GM23338 (cell line): ENCODE measurements around the gene SPOCK2. TPM values are rescaled to one million over a fixed set of nuclear protein-coding genes. Genes with fewer than 3 reads are reported as not detected.

Source experiments
- ATAC-seq: fragments of 200-7000 bp; cut with Tn5 transposase; 3 replicates; pipeline ENCODE4 v1.9.1; 2020
- DNase-seq: peaks from one replicate; pipeline ENCODE4 v3.0.0-alpha.2; 2015; ENCODE audit warnings: low spot score
- H2AFZ ChIP-seq: fragments of 200-600 bp; sonication (generic); 2 replicates; pipeline ENCODE4 v1.8.0; 2016; ENCODE audit warnings: antibody characterized with exemption, mild to moderate bottlenecking, moderate library complexity
- H3F3A ChIP-seq: fragments of 200-600 bp; sonication (generic); replicated peaks from 2 replicates; pipeline ENCODE4 v1.8.0; 2017; ENCODE audit warnings: antibody characterized with exemption, mixed run types, low read depth
- H3K27ac ChIP-seq: fragments of 200-600 bp; sonication (generic); 2 replicates; pipeline ENCODE4 v1.6.1; 2016; ENCODE audit warnings: low read depth
- H3K27me3 ChIP-seq: fragments of 200-600 bp; sonication (generic); 2 replicates; pipeline ENCODE4 v1.8.0; 2016; ENCODE audit warnings: mild to moderate bottlenecking, mixed run types, moderate library complexity; ENCODE audit not compliant: insufficient read depth
- H3K36me3 ChIP-seq: fragments of 200-600 bp; sonication (generic); 2 replicates; pipeline ENCODE4 v1.8.0; 2016; ENCODE audit warnings: mild to moderate bottlenecking; ENCODE audit not compliant: insufficient read depth
- H3K4me1 ChIP-seq: fragments of 200-600 bp; sonication (generic); 2 replicates; pipeline ENCODE4 v1.8.0; 2016; ENCODE audit warnings: mild to moderate bottlenecking, moderate library complexity; ENCODE audit not compliant: insufficient read depth
- H3K4me2 ChIP-seq: fragments of 200-600 bp; sonication (generic); 2 replicates; pipeline ENCODE4 v1.7.1; 2017; ENCODE audit warnings: mixed run types
- H3K4me3 ChIP-seq: fragments of 200-600 bp; sonication (generic); 2 replicates; pipeline ENCODE4 v1.6.1; 2016; ENCODE audit warnings: mixed run types
- H3K79me2 ChIP-seq: fragments of 200-600 bp; sonication (generic); replicated peaks from 2 replicates; pipeline ENCODE4 v1.8.0; 2017; ENCODE audit warnings: mild to moderate bottlenecking; ENCODE audit not compliant: insufficient read depth
- H3K9me2 ChIP-seq: fragments of 200-600 bp; sonication (generic); 2 replicates; pipeline ENCODE4 v1.8.0; 2017; ENCODE audit not compliant: insufficient read depth
- H4K20me1 ChIP-seq: fragments of 200-600 bp; sonication (generic); replicated peaks from 2 replicates; pipeline ENCODE4 v1.8.0; 2017; ENCODE audit warnings: mild to moderate bottlenecking; ENCODE audit not compliant: insufficient read depth
- H3K27ac Mint-ChIP-seq: 2 replicates; pipeline ENCODE4 v1.8.0; 2020; ENCODE audit warnings: inconsistent platforms, mild to moderate bottlenecking, moderate library complexity, mixed read lengths
- H3K27me3 Mint-ChIP-seq: 3 replicates; pipeline ENCODE4 v1.8.0; 2022; ENCODE audit warnings: low read depth, mild to moderate bottlenecking, moderate library complexity, mixed read lengths, inconsistent platforms; ENCODE audit not compliant: insufficient read depth, poor library complexity
- H3K36me3 Mint-ChIP-seq: 3 replicates; pipeline ENCODE4 v1.8.0; 2021; ENCODE audit warnings: low read depth, mild to moderate bottlenecking, inconsistent platforms, moderate library complexity, mixed read lengths
- H3K4me1 Mint-ChIP-seq: 3 replicates; pipeline ENCODE4 v1.8.0; 2020; ENCODE audit warnings: mild to moderate bottlenecking, inconsistent platforms, mixed read lengths
- H3K4me3 Mint-ChIP-seq: 3 replicates; pipeline ENCODE4 v1.8.0; 2021; ENCODE audit warnings: moderate library complexity, mild to moderate bottlenecking, inconsistent platforms, mixed read lengths
- H3K9me3 Mint-ChIP-seq: 3 replicates; pipeline ENCODE4 v1.8.0; 2020; ENCODE audit warnings: moderate library complexity, mild to moderate bottlenecking, inconsistent platforms, mixed read lengths
- CREB1 ChIP-seq: fragments of 250-450 bp; sonication (Bioruptor Pico); IDR thresholded peaks from 2 replicates; pipeline ENCODE4 v1.5.0; 2020; ENCODE audit warnings: low read depth, mild to moderate bottlenecking, moderate library complexity
- ETS1 ChIP-seq: IDR thresholded peaks from 2 replicates; pipeline ENCODE4 v1.6.1; 2016; ENCODE audit warnings: antibody characterized with exemption
- EZH2 ChIP-seq: fragments of 200-600 bp; sonication (generic); IDR thresholded peaks from one replicate; pipeline ENCODE4 v1.8.0; 2017; ENCODE audit warnings: antibody characterized with exemption, mild to moderate bottlenecking, low read depth; ENCODE audit not compliant: unreplicated experiment
- EZH2phosphoT487 ChIP-seq: fragments of 200-600 bp; sonication (generic); IDR thresholded peaks from one replicate; pipeline ENCODE4 v1.8.1; 2018; ENCODE audit warnings: antibody characterized with exemption; ENCODE audit not compliant: unreplicated experiment
- JUNB ChIP-seq: IDR thresholded peaks from one replicate; pipeline ENCODE4 v1.6.1; 2016; ENCODE audit warnings: antibody characterized with exemption; ENCODE audit not compliant: unreplicated experiment
- NANOG ChIP-seq: IDR thresholded peaks from 2 replicates; pipeline ENCODE4 v1.6.1; 2016; ENCODE audit warnings: antibody characterized with exemption, borderline replicate concordance
- POLR2AphosphoS5 ChIP-seq: IDR thresholded peaks from 2 replicates; pipeline ENCODE4 v1.6.1; 2016; ENCODE audit warnings: antibody characterized with exemption, low read depth
- REST ChIP-seq: IDR thresholded peaks from one replicate; pipeline ENCODE4 v1.6.1; 2018; ENCODE audit warnings: antibody characterized with exemption; ENCODE audit not compliant: unreplicated experiment
- STAT1 ChIP-seq: IDR thresholded peaks from one replicate; pipeline ENCODE4 v1.6.1; 2016; ENCODE audit warnings: antibody characterized with exemption; ENCODE audit not compliant: unreplicated experiment
- ZNF114 ChIP-seq: fragments of 250-450 bp; sonication (Bioruptor Pico); IDR thresholded peaks from 2 replicates; pipeline ENCODE4 v1.5.0; 2020; ENCODE audit warnings: mild to moderate bottlenecking, moderate library complexity
- ZNF331 ChIP-seq: fragments of 250-450 bp; sonication (Bioruptor Pico); IDR thresholded peaks from 2 replicates; pipeline ENCODE4 v1.5.0; 2020; ENCODE audit warnings: low read depth, mild to moderate bottlenecking, moderate library complexity
- ZNF462 ChIP-seq: fragments of 250-450 bp; sonication (Bioruptor Pico); IDR thresholded peaks from 2 replicates; pipeline ENCODE4 v1.5.0; 2020; ENCODE audit warnings: mild to moderate bottlenecking, moderate library complexity
- polyA plus RNA-seq: library from polyadenylated mRNA; unstranded; fragments of >200 nt; fragmentation: Nextera tagmentation; extraction: Ambion mirVana; gene quantifications from 2 replicates; pipeline ENCODE4 v1.2.1, GENCODE V29; 2016
- total RNA-seq: library from RNA; depleted of rRNA; stranded (reverse); fragments of >200 nt; shearing (Covaris generic); gene quantifications from 2 replicates; pipeline ENCODE4 v1.2.3, GENCODE V29; 2014
- TF ChIP-seq, protein P1 (sequence below), 2 experiments: fragments of 200-600 bp in 1 of 2; sonication (generic) in 1 of 2; conservative IDR thresholded peaks; 2 replicates each; pipeline versions ENCODE4 v1.5.1 to v1.6.1; 2016 to 2017; ENCODE audit warnings: antibody characterized with exemption in 2 of 2, low read depth in 2 of 2, mild to moderate bottlenecking in 2 of 2, moderate library complexity in 1 of 2

SPOCK2 gene
- total and polyA plus RNA-seq, 2 experiments from 2014 or later = 1.3 to 3.6 TPM

- H3K4me2 ChIP-seq = no peak overlapping the region
- H3K36me3 Mint-ChIP-seq = no peaks in the 10 kb centered on the region
- no peak overlapping the region for H3K4me3 ChIP-seq
- H3K27ac Mint-ChIP-seq = no peak overlapping the region
- DNase-seq = peak; percentile 48
- no peaks in the 10 kb centered on the region for H4K20me1 ChIP-seq
- H3K27me3 ChIP-seq = peaks cover 7% of the 10 kb centered on the region
- H3F3A ChIP-seq = no peaks in the 10 kb centered on the region
- H3K36me3 ChIP-seq = no peaks in the 10 kb centered on the region
- TF ChIP-seq ZNF331 (CRISPR knock-in tag) = no peak
- no peak for TF ChIP-seq ZNF462 (CRISPR knock-in tag)
- TF ChIP-seq, protein P1, sequence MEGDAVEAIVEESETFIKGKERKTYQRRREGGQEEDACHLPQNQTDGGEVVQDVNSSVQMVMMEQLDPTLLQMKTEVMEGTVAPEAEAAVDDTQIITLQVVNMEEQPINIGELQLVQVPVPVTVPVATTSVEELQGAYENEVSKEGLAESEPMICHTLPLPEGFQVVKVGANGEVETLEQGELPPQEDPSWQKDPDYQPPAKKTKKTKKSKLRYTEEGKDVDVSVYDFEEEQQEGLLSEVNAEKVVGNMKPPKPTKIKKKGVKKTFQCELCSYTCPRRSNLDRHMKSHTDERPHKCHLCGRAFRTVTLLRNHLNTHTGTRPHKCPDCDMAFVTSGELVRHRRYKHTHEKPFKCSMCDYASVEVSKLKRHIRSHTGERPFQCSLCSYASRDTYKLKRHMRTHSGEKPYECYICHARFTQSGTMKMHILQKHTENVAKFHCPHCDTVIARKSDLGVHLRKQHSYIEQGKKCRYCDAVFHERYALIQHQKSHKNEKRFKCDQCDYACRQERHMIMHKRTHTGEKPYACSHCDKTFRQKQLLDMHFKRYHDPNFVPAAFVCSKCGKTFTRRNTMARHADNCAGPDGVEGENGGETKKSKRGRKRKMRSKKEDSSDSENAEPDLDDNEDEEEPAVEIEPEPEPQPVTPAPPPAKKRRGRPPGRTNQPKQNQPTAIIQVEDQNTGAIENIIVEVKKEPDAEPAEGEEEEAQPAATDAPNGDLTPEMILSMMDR (conservative IDR thresholded peaks at IDR 0.05; ENCODE audit: low read depth in 2 of 2) = no peak
- no peak for TF ChIP-seq REST
- no peak for TF ChIP-seq ZNF114 (CRISPR knock-in tag)
- no peak for TF ChIP-seq ETS1
- no peak for TF ChIP-seq POLR2AphosphoS5
- no peak for TF ChIP-seq CREB1 (CRISPR knock-in tag)
- no peak for TF ChIP-seq NANOG
- no peak for TF ChIP-seq JUNB
- TF ChIP-seq EZH2phosphoT487 = no peak
- TF ChIP-seq STAT1 = no peak
- TF ChIP-seq EZH2 = no peak
- peaks cover 7% of the 10 kb centered on the region for H3K4me1 Mint-ChIP-seq
- H3K27ac ChIP-seq = no peak overlapping the region
- H3K4me1 ChIP-seq = no peaks in the 10 kb centered on the region
- no peaks in the 10 kb centered on the region for H3K9me3 Mint-ChIP-seq
- H2AFZ ChIP-seq = no peak overlapping the region
- H3K27me3 Mint-ChIP-seq = peaks cover 13% of the 10 kb centered on the region
- no peaks in the 10 kb centered on the region for H3K79me2 ChIP-seq
- H3K9me2 ChIP-seq = no peaks in the 10 kb centered on the region
- H3K4me3 Mint-ChIP-seq = no peak overlapping the region
- ATAC-seq = peak; percentile 33
Observed at GRCh38 chr10:72080042-72080975, 8.0 kb downstream of the SPOCK2 start.
